ENCODE measurements around the gene SNAI3. TPM values are rescaled to one million over a fixed set of nuclear protein-coding genes. Genes with fewer than 3 reads are reported as not detected.

The SNAI3 gene
- total and polyA plus RNA-seq, 2 of the 8 experiments (the other 6 are each of a cell fraction or from before 2014, with no cell fraction given), result 8.5 to 13.3 TPM

- Histone ChIP-seq H3K27ac (ENCODE audit: low read depth, low read length) (no peak overlapping the region), H3K9ac (replicated peaks in 1 of 4; ENCODE audit: extremely low read depth in 1 of 4, low read depth in 3 of 4, low read length in 3 of 4) (no peak overlapping the region), H4K20me1 (replicated peaks in 1 of 2; ENCODE audit: control insufficient read depth in 1 of 2, insufficient read depth in 2 of 2, low read length in 2 of 2) (peaks cover 0 to 1% of the 10 kb centered on the region in 2 experiments), H3K4me3 (ENCODE audit: extremely low read depth in 1 of 4, insufficient read depth in 2 of 4, low read depth in 3 of 4, low read length in 4 of 4) (no peak overlapping the region), H3K36me3 (ENCODE audit: control insufficient read depth in 2 of 4, insufficient read depth in 4 of 4, low read length in 3 of 4) (no peaks in the 10 kb centered on the region), H4K8ac (ENCODE audit: extremely low read depth, insufficient read depth, low read length) (no peak overlapping the region), H2AFZ (ENCODE audit: low read length) (no peak overlapping the region), H2BK20ac (ENCODE audit: low read length) (no peak overlapping the region), H4K5ac (ENCODE audit: insufficient read length, low read depth, low read length) (no peak overlapping the region), H3K14ac (ENCODE audit: insufficient read length) (no peak overlapping the region), H3K79me1 (ENCODE audit: low read depth, low read length) (no peaks in the 10 kb centered on the region; the same call in 1 of the 2 replicates), H3K9me3 (ENCODE audit: insufficient read depth in 2 of 2, low read depth in 1 of 2, low read length in 1 of 2) (no peaks in the 10 kb centered on the region), H4K91ac (replicated peaks; ENCODE audit: insufficient read length, low read length) (no peak overlapping the region), H2AK5ac (ENCODE audit: low read depth, low read length) (no peak overlapping the region), H3K27me3 (replicated peaks in 1 of 4; ENCODE audit: control insufficient read depth in 3 of 4, extremely low read depth in 1 of 4, insufficient read depth in 3 of 4, low read length in 3 of 4) (no peaks in the 10 kb centered on the region), H3K4ac (replicated peaks; ENCODE audit: insufficient read length, low read depth, low read length) (no peak overlapping the region), H3K4me2 (ENCODE audit: insufficient read depth in 1 of 2, low read depth in 2 of 2, low read length in 2 of 2) (no peak overlapping the region), H3K18ac (ENCODE audit: extremely low read depth, low read length) (no peak overlapping the region), H3K23me2 (ENCODE audit: low read depth, low read length) (peaks cover 7% of the 10 kb centered on the region; the same call in 1 of the 2 replicates), H2BK15ac (ENCODE audit: low read length) (no peak overlapping the region), H3K23ac (ENCODE audit: insufficient read length) (no peak overlapping the region), H3K79me2 (ENCODE audit: control insufficient read depth in 1 of 2, insufficient read depth in 2 of 2, low read length in 2 of 2) (peaks cover 0 to 24% of the 10 kb centered on the region in 2 experiments; a peak in 2 of 4 replicates), H2BK5ac (ENCODE audit: low read depth, low read length) (no peak overlapping the region), H2BK12ac (ENCODE audit: low read depth, low read length) (no peak overlapping the region), H3K56ac (replicated peaks; ENCODE audit: insufficient read length, low read depth, low read length) (no peak overlapping the region), H3K4me1 (replicated peaks in 1 of 4; ENCODE audit: control insufficient read depth in 3 of 4, insufficient read depth in 4 of 4, low read length in 3 of 4) (peaks cover 0 to 3% (median 0%) of the 10 kb centered on the region in 4 experiments; a peak in 2 of 7 replicates), H2BK120ac (replicated peaks; ENCODE audit: low read depth, low read length) (no peak overlapping the region)
- FAIRE-seq (no peak), DNase-seq (ENCODE audit: low read depth in 1 of 2, low spot score in 2 of 2) (no peak)
- ChIA-PET CTCF (ENCODE audit: partially characterized antibody) (interaction anchor here (0.9 to 2.8 kb wide), 7 partner anchors 9 to 111 kb away, joined by 3 to 9 read pairs (median 3); no protein-coding TSS in a partner anchor), POLR2A (ENCODE audit: partially characterized antibody) (interaction anchor here (1.0 to 1.8 kb wide), 2 partner anchors 9 to 27 kb away, joined by 3 to 5 read pairs; no protein-coding TSS in a partner anchor)
- 93% methylated on average over 3 of the region's 3 CpGs; no CpG with 5 or more reads in 1 of the 2 experiments for WGBS, 2 experiments (ENCODE audit: extremely low coverage in 1 of 2, insufficient coverage in 1 of 2, insufficient read length in 1 of 2, insufficient replicate concordance in 2 of 2, low coverage in 1 of 2, low lambda C conversion rate in 2 of 2, missing lambda C conversion rate in 1 of 2)
- TF ChIP-seq RFX5 (IDR thresholded peaks at IDR 0.05; ENCODE audit: borderline replicate concordance, low read depth, low read length), result no peak
- TF ChIP-seq SAP30 (IDR thresholded peaks at IDR 0.05; ENCODE audit: insufficient read depth, insufficient replicate concordance, low read length), result no peak
- no peak for TF ChIP-seq CREB1 (IDR thresholded peaks at IDR 0.05)
- TF ChIP-seq RBBP5 (IDR thresholded peaks at IDR 0.05; ENCODE audit: borderline replicate concordance, low read depth, low read length), result no peak
- TF ChIP-seq GTF2F1 (IDR thresholded peaks at IDR 0.05; ENCODE audit: borderline replicate concordance, low read depth, low read length), result no peak
- TF ChIP-seq MAX (IDR thresholded peaks at IDR 0.05), result no peak
Measured at GRCh38 chr16:88665570-88665969, 20.7 kb downstream of the SNAI3 start.

Measured in H1 (cell line).